NCI-H510A (cell line): ENCODE data around the gene SOCS4.
"Not testable (repeated sequence)": the region's sequence is repeated elsewhere in the genome, so short reads cannot be mapped to it uniquely, and the experiment has no call there.

Experiments used
- DNase-seq: peaks from one replicate; lab custom pipeline; 2025; lab: John Stamatoyannopoulos, UW

Gene SOCS4

DNA sequence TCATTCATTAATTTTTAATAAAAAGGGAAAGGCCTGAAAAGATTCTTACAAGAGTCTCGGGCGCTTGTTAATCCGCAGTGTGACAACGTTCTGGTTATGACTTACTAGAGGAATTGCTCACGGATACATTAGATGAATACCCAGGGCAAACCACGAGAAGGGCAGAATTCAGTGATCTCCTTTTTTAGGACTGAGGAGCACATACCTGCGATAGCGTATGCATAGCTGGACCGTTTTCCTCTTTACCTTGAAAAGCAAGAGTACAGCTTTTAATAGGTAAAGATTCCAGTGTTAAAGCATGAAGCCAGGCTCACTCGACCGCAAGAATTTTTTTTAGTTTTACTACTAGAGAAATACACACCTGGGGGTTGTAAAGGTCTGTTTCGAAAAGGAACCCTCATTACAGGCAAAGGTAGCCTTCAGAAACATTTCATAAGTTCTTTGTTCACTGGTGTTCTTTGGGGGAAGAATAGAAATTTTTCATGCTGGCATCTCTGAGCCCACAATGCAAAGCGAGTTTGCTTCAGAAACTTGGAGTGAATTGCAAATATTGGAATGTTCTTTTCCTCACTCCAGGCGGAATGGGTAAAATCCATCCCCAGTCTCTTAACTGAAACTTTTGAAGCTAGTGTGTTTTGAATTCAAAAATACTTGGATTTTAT is 25.4 kb downstream of the SOCS4 start:
- DNase-seq: no peak

DNA sequence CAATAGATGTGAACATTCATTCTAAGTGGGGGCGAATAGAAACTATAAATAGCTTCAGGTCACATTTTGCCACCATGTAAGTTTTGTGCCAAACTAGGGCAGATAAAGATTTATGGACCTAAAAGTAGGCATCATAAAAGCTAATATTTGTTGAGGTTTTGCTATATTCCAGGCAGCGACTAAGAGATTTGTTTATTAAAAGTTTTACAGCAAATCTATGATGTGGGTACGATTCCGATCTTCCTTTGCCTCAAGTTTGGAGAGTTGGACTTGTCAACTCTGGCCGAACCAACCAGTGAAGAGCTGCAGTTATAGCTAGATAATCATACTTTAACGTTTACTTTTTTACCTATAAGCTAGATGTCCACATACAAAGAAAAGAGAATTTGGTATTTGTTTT is 26.0 kb downstream of the SOCS4 start:
- DNase-seq: no peak

DNA sequence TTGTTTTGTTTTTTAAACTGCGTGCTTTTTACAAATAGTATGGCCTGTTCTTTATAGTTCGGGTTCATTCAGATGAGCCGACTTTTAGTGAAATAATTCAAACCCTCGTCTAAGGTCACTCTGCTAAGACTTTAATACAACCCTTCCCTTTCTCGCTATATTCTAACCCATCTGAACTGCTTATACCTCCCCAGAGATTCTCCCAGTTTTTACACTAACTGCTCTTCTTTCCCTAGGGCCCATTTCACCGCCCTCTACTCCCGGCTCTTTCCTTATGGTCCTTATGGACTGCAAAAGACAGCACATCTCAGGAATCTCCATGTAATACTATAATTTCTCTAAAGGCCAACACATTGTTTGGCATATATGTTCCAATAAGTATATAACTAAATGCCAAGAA is 26.5 kb downstream of the SOCS4 start:
- no peak for DNase-seq

DNA sequence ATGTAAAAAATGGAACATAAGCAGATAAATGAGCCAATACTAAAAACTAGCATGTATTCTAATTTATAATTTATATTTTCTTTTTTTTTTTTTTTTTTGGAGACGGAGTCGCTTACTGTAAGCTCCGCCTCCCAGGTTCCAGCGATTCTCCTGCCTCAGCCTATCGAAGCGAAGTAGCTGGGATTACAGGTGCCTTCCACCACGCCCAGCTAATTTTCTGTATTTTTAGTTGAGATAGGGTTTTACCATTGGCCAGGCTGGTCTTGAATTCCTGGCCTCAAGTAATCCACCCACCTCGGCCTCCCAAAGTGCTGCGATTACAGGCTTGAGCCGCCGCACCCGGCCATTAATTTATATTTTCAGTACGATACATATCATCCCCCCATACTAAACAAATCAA is 27.1 kb downstream of the SOCS4 start:
- DNase-seq: no peak

DNA sequence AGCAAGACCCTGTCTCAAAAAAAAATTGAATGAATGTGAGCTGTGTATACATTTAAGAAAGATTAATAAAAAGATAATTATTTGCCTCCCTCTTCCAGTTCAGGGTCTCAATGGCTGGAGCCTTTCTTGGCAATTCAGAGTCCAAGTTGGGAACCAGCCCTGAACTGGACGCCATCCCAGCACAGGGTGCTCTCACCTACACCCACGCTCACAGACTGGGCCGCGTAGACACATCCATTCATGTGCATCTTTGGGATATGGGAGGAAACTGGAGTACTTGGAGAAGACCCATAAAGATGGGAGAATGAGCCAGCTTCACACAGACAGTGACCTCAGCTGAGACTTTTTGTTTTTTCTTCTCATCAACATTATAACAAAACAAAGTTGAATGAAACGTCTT is 30.9 kb downstream of the SOCS4 start:
- no peak for DNase-seq

DNA sequence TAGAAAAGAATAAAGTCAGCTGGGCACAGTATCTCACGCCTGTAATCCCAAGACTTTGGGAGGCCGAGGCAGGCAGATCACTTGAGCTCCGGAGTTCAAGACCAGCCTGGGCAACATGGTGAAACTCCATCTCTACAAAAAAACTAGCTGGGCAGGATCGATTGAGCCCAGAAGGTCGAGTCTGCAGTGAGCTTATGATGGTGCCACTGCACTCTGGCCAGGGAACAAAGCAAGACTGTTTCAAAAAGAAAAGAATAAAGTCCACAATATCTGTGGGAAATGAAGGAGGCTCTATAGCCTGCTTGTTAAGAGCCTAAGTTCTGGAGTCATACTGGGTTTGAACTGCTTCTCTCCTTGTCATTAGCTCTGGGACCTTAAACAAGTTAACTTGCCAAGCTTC is 32.3 kb downstream of the SOCS4 start:
- no peak for DNase-seq

DNA sequence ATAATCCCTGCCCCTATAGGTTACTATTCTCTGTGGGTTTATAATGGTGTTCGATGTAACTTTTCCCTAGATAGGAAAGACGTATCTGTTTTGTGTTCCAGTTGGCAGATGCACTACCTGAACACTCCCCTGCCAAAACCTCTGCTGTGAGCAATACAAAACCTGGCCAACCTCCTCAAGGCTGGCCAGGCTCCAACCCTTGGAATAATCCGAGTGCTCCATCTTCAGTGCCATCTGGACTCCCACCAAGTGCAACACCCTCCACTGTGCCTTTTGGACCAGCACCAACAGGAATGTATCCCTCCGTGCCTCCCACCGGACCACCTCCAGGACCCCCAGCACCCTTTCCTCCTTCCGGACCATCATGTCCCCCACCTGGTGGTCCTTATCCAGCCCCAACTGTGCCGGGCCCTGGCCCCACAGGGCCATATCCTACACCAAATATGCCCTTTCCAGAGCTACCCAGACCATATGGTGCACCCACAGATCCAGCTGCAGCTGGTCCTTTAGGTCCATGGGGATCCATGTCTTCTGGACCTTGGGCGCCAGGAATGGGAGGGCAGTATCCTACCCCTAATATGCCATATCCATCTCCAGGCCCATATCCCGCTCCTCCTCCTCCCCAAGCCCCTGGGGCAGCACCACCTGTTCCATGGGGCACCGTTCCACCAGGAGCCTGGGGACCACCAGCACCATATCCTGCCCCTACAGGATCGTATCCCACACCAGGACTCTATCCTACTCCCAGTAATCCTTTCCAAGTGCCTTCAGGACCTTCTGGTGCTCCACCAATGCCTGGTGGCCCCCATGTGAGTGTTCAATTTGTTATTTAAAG is 35.7 kb downstream of the SOCS4 start:
- DNase-seq: no peak

DNA sequence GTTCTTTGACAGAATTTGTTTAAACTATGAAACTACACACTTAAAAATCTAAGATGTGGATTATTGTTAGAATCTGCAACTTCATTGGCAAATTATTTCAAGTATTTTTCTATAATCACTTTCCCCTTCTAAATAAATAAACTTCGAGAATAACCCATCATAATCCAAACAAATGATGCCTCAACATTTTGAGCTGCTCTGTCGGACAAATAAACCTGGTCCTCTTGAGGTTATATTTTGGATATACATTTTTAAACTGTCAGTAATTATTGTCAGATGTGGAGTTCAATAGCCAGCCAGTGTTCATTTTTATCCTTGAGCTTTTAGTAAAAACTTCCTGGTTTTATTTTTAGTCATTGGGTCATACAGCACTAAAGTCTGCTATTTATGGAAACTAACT is 37.9 kb downstream of the SOCS4 start:
- DNase-seq: not testable (repeated sequence)

DNA sequence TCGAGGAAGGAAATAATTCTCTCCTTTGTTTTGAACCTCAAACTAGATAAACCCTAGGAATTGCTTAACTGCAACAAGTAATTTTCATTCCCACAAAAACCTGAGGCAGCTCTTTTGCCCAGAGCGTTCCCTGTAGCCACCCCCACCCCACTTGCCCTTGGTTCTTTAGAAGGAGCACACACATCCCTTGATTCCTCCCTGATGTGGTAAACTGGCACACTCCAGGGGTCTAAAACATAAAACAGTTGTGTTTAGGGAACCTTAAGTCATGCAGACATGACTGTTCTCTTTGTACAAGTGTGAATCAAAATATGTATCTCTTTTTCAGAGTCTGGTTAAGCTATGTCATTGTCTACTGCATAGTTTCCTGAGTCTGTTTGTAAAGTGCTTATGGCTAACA is 38.4 kb downstream of the SOCS4 start:
- no peak for DNase-seq

DNA sequence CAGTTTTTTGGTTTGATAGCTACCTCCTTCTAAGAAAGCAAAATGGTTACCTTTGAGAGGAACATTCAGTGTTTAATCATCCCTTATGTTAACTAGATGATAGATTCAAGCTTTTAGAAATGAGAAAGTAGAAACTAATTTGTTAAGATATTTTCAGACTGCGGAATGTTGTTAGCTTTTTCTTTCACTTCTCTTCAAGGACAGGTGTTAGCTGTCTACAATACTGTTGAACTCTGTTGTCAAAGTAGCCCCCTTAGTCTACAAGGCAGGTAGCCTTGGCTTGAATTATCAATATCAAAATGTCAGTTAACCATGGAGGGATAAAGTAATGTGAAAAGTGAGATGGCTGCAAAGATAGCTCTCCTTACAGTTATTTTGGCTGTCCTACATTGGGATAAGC is 39.2 kb downstream of the SOCS4 start:
- DNase-seq: no peak

DNA sequence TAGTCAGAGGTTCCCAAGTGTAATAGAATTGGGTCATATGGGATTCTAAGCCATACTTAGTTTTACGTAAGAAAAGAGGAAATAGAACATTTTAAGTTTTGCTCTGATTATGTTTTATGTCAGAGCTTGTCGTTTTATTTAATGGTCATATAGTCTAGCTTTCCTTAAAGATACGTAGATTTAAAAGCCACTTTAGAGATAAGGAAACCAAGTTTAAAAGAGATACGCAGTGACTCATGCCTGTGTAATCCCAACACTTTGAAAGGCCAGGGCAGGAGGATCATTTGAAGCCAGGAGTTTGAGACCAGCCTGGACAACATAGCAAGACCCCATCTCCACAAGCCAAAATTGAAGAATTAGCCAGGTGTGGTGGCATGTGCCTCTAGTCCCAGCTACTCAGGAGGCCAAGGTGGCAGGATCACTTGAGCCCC is 44.0 kb downstream of the SOCS4 start:
- no peak for DNase-seq

DNA sequence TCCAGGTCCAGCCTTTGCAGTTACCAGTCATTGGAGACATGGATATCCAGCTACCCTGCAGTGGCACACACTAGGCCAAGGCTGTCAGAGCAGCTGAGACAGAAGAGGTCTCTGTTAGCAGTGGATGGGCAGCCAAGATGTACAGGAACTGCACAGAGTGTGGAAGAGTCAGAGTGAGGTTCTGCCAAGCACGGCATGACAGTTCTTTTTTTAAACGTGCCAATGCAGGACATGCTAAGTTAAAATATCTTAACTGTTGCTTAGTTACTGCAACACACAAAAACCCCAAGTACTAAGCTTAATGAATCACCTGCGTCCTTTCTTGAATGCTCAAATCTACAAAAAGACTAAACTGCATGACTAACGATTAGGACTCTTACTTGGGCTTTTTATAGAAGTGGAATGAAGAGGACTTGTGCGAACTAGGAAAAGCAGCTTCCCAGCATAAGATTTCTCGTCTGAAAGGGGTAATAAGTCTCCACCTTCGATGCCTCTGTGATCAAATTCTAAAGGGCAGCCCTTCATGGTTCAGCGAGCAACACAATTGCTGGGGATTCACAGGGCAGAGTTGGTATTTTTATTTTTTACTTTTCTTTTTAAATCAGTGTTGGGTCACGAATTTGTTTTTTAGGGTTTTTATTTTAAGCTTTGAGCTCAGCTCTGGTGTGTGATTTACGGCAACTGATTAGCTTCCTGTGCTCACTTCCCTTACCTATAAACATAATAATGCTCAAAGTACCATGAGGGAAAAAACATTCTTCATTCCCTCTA is 45.0 kb downstream of the SOCS4 start:
- no peak for DNase-seq

DNA sequence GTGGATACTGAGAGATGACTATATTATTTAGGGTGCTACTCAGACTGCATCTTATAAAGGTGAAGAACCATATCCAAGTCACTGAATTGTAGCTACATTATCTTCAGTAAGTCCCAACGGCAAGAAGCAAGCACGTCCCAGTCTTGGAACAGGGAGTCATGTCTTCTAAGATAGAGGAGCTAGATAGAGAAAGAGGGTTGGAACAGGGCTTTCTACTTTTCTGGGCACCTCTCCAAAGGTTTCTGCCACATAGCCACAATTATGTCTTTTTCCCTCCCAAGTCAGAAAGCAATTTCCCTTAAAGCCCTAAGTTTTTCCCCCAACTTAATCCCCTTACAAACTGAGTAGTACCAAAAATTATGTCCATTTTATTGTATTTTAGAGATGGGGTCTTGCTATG is 46.8 kb downstream of the SOCS4 start:
- no peak for DNase-seq

DNA sequence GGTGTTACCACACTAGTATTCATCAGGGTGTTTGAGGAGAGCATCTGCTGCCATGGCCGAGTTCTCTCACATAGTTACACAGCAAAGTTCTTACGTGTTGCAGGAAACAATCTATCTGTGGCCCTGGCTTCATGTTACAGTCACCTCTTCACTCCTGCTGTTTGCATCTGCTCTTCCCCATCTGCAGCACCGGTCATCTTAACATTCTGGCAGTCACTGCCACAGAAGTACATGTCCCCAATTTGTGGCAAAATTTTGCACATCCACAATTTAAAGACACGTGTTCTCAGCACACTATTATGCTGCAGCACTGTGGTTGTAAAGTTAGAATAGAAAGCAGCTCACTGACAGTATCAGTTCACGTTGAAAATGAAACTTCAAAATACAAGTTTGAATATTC is 47.6 kb downstream of the SOCS4 start:
- peak; percentile 37 for DNase-seq

DNA sequence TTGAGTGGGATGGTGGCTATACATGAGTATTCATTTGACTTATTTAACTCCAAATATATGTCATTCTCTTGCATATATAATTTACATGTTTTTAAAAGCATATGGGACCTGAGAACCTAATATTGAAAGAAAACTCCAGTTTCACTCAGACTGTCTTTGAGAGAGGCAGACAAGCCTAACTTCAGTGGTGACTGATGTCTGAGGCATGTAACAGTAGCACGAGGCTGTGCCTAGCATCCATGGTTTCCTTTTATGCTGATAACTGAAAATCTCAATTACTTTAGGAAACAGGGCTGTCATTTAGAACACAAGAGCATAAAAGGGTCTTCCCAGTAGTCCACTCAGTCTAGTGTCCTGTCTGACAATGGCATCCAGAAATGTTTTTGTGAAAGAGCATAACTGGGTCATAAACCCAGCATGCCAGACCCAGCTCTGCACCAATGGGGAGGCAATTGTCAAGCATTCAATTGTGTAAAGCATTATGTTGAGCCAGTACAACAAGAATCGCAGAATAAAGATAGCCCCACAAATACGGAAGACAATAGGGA is 48.7 kb downstream of the SOCS4 start:
- no peak for DNase-seq

DNA sequence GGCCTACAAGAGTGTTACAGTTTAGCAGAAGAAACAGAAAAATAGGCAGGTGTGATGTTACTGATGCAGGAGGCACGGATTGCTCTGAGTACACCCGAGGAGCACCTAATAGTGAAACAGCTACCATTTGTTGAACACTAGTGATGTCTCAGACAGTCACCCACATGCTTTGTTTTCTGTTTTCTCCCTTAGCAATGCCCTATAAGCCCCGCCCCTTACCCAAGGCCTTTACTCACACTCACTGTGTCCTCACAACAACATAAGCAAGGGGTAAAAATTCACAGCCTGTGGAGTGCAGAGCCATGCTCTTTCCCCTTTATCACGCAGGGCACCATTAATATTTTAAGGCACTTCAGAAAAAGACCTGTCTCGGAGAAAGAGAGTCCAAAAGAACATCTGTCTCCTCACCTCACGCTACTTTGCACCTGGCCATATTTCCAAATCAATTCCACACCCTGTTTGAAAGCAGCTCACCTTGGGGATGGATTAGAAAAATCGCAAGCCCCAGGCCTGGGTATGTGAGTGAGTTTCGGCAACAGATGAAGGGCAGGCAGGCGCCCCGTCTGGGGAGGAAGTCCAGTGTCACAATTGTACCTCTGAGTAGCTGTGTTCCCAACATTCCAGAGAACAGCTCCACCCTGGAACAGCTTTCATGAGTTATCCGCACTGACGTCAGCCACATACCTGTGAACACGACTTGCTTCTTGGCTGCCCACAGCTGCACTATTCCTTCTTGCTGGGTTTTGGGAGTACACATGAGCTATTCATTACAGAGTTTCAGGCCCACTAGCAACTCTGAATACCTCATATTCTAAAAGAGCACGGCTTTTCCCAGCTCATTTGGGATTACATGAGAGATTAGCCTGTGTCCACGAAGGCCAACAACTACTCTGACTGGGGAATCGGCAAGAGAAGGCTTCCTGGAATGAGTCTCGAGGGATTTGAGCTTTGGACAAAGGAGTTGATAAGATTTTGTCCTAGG is 50.4 kb downstream of the SOCS4 start:
- no peak for DNase-seq

DNA sequence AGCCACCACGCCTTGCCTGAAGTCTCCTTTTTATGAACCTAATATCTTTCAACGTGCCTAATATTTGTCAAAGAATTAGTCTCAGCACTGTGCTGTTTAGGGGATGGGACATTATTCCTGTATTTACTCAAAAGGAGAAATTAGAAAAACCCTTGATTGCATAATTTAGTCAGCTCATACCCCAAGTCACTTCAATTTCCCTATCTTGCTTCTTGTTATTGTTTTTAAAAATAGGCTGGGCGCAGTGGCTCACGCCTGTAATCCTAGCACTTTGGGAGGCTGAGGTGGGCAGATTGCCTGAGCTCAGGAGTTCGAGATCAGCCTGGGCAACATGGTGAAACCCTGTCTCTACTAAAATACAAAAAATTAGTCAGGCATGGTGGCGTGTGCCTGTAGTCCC is 52.9 kb downstream of the SOCS4 start:
- not testable (repeated sequence) for DNase-seq

DNA sequence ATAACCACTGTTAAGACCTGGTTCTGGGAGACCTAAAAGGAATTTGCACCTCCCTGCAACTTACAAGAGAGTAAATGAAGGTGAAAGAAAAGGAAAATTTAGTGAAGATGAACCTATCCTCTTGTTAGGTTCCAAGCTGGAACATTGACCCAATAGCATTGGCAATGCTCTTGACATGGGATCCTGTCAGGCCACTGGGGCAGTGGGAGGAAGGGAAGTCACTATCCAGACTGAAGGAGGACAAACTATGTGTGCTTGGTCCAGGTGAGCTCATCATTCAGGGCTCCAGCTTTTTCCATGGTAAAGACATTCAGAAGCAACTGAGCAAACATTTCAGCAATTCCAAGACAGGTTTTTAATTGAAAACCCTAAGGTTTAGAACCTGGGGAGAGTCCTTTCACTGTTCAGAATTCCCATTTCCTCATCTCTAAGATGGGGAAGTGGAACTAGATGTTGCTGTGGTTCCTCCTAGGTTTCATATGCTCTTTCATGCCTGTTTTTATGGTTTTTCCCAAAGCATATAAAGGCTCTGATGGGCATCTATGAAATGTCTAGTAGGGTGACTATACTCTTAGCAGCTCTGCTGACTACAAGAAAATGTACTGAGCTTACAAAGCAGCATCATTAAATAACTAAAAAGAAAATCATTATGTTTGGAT is 57.5 kb downstream of the SOCS4 start:
- DNase-seq: no peak

DNA sequence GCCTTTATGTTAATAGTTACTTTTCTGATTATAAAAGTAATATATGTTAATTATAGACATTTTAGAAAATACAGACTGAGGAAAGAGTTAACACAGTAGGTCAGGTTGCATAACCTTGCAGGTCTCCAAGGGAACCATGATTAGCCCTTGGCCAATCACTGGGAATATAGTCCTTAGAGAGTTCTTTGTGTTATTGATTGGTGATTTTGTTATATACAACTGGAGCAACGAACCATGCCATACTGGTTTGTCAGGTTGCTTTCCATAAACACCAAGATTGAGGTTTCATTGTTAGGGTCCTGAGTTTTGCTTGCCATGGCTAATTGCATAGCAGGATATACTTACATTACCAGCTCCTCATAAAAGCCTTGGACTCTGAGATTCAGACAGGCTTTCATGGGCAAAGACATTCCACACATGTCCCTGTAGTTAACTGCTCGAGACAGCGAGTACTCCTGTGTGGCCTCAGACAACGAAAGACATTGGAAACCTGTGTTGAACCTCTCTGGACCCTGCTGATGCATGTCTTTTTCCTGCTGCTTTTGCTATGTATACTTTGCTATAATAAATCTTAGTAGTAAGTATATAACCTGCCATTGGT is 58.1 kb downstream of the SOCS4 start:
- DNase-seq: no peak

DNA sequence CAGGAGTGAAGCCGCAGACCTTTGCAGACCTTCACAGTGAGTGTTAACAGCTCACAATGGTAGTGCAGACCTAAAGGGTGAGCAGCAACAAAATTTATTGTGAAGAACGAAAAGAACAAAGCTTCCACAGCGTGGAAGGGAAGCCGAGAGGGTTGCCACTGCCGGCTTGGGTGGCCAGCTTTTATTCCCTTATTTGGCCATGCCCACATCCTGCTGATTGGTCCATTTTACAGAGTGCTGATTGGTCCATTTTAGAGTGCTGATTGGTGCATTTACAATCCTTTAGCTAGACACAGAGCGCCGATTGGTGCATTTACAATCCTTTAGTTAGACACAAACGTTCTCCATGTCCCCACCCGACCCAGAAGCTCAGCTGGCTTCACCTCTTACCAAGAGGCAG is 59.9 kb downstream of the SOCS4 start:
- no peak for DNase-seq
